CD4-positive, alpha-beta T cell treated with Interleukin-10 for 1 hour (primary cell): ENCODE results near the gene KCNIP3.

Experiments
- DNase-seq: peaks from one replicate; pipeline ENCODE4 v3.0.0-alpha.2; 2020

Gene KCNIP3

GRCh38 chr2:95275151-95275515 is 22.0 kb upstream of the KCNIP3 start:
- DNase-seq, result no peak

- no peak for DNase-seq
Measured at GRCh38 chr2:95275601-95276243, 21.4 kb upstream of the KCNIP3 start.

GRCh38 chr2:95276244-95276887 is 20.8 kb upstream of the KCNIP3 start:
- DNase-seq, result no peak

- no peak for DNase-seq
Measured at GRCh38 chr2:95276888-95277245, 20.3 kb upstream of the KCNIP3 start.

GRCh38 chr2:95277246-95277906 is 19.8 kb upstream of the KCNIP3 start:
- DNase-seq, result no peak

- DNase-seq, result no peak
Measured at GRCh38 chr2:95278051-95278471, 19.1 kb upstream of the KCNIP3 start.

GRCh38 chr2:95278637-95279225 is 18.4 kb upstream of the KCNIP3 start:
- DNase-seq, result no peak

- DNase-seq, result no peak
Measured at GRCh38 chr2:95279435-95280035, 17.6 kb upstream of the KCNIP3 start.

- DNase-seq, result no peak
Measured at GRCh38 chr2:95281071-95281470, 16.1 kb upstream of the KCNIP3 start.

GRCh38 chr2:95281786-95282185 is 15.4 kb upstream of the KCNIP3 start:
- DNase-seq, result no peak

GRCh38 chr2:95282458-95282857 is 14.7 kb upstream of the KCNIP3 start:
- DNase-seq, result no peak

GRCh38 chr2:95283562-95283961 is 13.6 kb upstream of the KCNIP3 start:
- no peak for DNase-seq

GRCh38 chr2:95284886-95285541 is 12.1 kb upstream of the KCNIP3 start:
- DNase-seq, result no peak

GRCh38 chr2:95285542-95285932 is 11.6 kb upstream of the KCNIP3 start:
- DNase-seq, result no peak

- DNase-seq, result no peak
Measured at GRCh38 chr2:95287336-95287735, 9.8 kb upstream of the KCNIP3 start.

- no peak for DNase-seq
Measured at GRCh38 chr2:95287806-95288205, 9.3 kb upstream of the KCNIP3 start.

- no peak for DNase-seq
Measured at GRCh38 chr2:95289253-95289652, 7.9 kb upstream of the KCNIP3 start.

GRCh38 chr2:95291222-95291621 is 5.9 kb upstream of the KCNIP3 start:
- DNase-seq, result no peak

- no peak for DNase-seq
Measured at GRCh38 chr2:95292623-95293260, 4.4 kb upstream of the KCNIP3 start.

GRCh38 chr2:95294579-95295250 is 2.4 kb upstream of the KCNIP3 start:
- no peak for DNase-seq

GRCh38 chr2:95295376-95295775 is 1.8 kb upstream of the KCNIP3 start:
- DNase-seq, result no peak

GRCh38 chr2:95296011-95296410 is 1.1 kb upstream of the KCNIP3 start:
- no peak for DNase-seq
